ENCODE data around the gene BSN.

DNA sequence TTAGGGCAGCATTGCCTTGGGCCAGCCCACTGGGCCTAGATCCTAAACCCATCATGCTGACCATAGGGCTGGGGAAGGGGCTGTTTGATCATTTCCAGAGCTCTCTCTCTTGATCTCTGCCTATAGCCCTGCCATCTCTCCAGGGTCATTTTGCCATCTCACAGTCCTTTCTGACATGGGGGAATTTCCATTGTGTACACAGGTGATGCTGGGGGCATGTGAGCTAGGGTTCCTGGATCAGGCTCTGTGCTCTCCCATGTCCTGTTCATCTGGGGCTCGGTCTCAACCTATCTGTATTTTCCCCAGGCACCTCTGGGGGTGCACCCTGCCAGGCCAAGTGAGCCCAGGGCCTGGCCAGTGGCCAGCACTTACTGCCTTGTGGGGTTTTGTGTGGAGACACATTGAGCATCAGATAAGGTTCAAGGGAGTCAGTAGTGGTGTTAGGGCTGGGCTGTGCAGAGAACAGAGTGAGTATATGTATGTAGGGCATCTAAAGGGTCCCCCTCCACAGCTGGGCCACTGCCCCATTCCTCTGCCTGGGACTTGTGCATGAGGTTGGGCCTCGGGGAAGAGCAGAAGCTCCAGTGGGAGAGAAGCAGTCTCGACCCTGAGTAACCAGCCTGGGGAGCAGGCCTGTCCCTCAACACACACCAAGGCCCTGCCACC is 94.2 kb downstream of the BSN start:
- TF ChIP-seq, protein P1, sequence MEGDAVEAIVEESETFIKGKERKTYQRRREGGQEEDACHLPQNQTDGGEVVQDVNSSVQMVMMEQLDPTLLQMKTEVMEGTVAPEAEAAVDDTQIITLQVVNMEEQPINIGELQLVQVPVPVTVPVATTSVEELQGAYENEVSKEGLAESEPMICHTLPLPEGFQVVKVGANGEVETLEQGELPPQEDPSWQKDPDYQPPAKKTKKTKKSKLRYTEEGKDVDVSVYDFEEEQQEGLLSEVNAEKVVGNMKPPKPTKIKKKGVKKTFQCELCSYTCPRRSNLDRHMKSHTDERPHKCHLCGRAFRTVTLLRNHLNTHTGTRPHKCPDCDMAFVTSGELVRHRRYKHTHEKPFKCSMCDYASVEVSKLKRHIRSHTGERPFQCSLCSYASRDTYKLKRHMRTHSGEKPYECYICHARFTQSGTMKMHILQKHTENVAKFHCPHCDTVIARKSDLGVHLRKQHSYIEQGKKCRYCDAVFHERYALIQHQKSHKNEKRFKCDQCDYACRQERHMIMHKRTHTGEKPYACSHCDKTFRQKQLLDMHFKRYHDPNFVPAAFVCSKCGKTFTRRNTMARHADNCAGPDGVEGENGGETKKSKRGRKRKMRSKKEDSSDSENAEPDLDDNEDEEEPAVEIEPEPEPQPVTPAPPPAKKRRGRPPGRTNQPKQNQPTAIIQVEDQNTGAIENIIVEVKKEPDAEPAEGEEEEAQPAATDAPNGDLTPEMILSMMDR (IDR thresholded peaks at IDR 0.05; ENCODE audit: borderline replicate concordance, extremely low read depth, low read length, poor library complexity, severe bottlenecking), result no peak
- TF ChIP-seq EZH2 (IDR thresholded peaks at IDR 0.05; ENCODE audit: borderline replicate concordance, low read depth, low read length, severe bottlenecking), result no peak

Measured in DND-41 (cell line).